HG03558 (cell line): ENCODE measurements around the gene FCSK.
A peak's percentile ranks its signal among the peaks of the same experiment; 100 is the strongest.

Source experiments
- ATAC-seq: cut with Tn5 transposase; IDR thresholded peaks from one replicate; pipeline ENCODE4 v1.9.1; 2021; ENCODE audit warnings: moderate number of reproducible peaks; ENCODE audit not compliant: unreplicated experiment; ENCODE audit errors: extremely low read depth

The FCSK gene

DNA sequence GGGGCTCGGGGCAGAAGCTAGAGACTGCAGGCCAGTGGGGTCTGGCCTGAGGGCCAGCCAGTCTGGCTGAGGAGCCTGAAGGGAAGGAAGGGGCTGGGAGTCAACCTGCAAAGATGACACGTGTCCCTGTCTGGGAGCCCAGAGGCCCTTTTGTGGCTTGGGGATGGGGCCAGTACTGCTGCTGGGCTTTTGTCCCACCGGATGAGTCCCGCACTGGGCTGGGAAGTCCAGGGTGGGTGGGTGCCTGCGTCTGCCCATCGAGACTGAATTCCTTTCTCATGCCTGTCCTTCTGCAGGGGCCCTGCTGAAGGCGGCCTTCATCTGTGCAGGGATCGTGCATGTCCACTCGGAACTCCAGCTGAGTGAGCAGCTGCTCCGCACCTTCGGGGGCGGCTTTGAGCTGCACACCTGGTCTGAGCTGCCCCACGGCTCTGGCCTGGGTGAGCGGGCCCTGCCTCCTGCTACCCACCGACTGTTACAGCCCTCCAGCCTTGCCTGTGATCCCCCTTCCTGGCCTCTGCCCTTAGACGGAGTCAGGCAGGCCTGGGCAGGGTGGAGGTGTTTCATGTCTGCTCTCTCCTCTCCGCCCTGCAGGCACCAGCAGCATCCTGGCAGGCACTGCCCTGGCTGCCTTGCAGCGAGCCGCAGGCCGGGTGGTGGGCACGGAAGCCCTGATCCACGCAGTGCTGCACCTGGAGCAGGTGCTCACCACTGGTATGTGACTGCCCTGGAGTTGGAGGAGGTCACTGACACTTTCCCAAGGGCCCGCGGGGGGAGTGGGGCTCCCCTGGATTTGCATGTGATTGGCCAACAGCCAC is 20.9 kb downstream of the FCSK start:
- no peak for ATAC-seq

DNA sequence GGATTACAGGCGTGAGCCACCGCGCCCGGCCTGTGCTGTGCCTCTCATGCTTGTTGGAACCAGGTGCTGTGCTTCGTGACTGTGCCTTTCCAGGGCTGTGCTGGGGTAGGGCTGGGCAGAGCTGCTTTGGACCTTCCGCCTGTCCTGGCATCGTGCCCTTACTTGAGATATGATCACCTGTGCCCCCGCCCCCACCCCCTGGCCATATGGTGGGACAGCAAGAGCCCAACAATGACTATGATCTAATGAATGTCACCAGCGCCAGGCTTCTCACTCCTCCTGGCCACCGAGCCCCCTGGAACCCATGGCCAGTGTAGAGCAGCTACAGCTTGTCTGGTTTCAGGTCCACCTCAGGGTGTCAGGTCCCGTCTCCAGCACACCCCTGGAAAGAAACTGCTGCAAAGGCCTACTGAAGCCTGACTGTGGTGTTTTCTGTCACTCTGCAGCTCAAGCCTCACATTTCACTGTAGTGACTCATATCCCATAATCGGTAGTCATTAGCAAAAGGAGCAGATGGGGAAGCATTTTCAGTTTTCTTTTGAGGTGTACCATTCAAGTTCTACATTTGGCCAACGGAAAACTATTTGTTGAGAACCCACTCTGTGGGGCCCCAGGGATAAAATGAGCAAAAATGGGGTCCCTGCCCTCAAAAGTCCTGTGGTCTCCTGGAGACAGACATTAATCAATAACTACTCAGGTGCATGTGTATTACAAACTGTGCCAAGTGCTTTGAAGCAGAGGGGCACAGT is 22.1 kb downstream of the FCSK start:
- ATAC-seq: peak; percentile 86

DNA sequence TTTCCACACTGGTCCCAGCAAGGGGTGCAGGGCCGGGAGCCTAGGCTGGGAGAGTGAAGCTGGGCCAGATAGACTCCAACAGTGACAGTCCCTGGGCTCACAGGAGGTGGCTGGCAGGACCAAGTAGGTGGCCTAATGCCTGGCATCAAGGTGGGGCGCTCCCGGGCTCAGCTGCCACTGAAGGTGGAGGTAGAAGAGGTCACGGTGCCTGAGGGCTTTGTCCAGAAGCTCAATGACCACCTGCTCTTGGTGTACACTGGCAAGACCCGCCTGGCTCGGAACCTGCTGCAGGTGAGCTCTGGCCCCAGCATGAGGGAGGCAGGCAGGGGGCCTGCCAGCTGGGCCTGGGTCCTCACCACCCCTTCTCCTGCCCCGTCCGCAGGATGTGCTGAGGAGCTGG is 23.8 kb downstream of the FCSK start:
- no peak for ATAC-seq

DNA sequence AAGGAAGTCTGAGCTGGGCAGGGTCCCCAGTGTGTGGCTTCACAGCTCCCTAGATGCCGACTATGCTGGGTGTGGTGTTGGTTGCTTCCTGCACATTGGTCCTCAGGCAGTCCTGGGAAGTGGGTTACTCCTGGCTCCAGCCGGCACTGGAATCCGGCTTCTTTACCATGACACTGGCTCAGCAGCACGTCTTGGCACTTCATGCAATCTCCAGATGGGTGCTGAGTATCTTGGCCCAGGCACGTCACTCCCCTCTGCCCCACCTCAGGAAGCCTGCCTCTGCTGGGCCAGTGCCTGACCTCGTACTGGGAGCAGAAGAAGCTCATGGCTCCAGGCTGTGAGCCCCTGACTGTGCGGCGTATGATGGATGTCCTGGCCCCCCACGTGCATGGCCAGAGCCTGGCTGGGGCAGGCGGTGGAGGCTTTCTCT is 24.5 kb downstream of the FCSK start:
- ATAC-seq: no peak

DNA sequence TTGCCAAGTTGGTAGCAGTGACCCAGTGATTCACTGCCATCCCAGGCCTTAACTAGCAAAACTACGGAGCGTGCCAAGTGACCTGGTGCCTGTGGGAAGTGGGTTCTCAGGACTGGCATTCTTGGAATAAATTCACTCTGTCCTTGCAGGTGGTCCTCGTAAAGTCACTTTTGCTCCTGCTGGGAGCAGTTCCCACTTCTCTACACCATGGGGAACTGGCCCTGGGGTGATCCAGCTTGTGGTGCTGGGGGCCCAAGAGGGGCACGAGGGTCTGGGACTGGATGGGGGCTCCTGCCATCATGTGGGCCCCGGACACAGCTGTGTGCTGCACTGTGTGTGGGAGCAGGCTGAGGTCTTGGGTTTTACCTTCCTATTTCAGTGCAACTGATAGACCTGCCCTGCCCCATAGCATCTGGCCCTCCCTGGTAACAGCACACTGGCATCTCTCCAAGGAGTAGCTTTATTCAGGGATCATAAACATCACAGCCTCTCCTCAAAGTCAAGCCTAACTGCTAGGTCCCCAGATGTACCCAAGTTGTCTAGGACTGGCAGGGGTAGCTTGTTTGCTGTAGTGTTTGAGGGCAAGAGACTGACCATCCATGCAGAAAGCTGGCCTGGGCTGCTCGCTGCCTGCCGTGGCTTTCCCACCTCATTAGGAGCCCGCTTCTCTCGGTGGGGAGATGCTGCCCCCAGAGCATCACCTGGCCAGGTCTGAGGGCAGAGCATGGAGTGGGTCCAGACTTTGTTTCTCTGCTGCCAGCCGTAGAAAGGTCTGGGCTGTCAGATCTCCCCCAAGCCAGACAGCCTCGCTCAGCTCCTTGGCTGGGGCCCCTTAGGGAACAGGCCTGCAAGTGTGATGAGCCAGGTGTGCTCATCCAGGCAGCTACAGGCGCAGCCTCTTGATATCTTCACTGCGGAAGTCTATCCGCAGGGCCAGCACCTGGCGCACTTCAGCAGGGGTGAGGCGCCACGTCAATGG is 26.0 kb downstream of the FCSK start:
- ATAC-seq: no peak

DNA sequence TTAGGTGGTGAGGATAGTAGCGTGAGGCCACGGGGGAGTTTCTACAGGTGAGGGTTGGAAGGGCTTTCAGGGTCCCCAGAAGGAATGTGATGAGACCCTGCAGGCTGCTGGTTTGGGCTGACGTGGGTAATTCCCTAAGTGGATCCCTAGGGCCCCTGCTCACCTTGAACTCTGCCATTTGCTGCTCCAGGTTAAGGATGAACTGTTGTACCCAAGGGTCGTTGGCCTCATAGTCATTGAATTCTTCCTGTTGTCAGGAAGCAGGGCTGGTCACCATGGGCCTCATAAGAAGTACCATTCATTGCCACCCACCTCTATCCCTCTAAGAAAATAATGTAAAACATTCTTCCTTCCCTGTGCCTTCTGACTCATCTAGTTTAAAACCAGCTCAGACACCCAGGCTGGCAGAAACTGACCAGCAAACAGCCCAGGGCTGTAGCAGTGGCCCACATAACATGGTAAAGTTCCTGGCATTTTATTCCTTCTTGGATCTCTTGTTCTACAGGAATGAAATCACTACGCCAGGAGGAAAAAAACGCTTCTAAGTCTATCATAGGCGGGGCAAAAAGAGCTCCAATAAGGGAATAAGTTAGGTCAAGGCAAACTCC is 27.6 kb downstream of the FCSK start:
- ATAC-seq: no peak

DNA sequence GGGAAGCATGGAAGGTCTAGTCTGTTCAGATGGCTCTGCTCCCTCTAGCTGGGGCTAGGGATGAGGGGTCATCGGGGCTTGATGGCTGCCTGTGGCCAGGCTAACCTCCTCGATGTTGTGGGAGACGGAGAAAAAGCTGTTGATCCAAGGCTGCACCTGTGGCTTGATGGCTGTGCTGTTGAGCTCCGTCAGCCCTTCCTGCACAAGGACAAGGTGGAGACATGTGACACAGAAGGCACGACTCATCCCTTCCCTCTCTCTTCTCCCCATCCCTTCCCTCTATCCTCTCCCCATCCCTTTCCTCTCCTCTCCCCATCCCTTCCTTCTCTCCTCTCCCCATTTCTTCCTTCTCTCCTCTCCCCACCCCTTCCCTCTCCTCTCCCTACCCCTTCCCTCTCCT is 28.2 kb downstream of the FCSK start:
- ATAC-seq: no peak

DNA sequence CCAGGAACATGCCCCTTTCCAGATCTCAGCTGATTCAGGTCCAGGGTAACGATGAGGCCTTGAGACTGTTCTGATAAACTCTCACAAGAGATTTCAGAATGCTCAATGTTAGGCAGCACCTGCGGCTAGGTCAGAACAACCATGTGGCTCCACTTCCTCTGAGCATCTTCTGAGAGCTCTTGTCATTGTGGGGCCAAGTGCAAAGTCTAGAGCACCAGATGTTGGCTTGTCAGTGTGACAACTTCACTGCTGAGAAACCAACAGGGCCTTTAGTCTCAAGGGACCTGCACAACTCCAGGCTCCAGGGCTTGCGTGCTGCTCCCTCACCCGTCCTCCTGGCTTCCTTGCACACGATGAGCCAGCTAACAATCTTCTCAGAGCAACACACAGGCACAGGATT is 29.0 kb downstream of the FCSK start:
- no peak for ATAC-seq

DNA sequence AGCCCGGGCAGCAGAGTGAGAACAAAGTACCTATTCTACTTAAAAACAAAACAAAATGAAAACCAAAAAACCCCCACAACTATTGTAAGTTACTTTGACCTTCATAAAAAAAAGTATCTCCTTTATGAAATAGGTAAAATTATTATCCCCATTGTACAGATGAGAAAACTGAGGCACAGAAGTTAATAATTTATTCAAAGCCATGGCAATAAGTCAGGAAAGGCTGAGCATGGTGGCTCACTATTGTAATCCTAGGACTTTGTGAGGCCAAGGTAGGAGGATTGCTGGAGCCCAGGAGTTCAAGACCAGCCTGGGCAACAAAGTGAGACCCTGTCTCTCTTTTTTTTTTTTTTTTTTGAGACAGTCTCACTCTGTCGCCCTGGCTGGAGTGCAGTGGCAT is 30.5 kb downstream of the FCSK start:
- no peak for ATAC-seq

DNA sequence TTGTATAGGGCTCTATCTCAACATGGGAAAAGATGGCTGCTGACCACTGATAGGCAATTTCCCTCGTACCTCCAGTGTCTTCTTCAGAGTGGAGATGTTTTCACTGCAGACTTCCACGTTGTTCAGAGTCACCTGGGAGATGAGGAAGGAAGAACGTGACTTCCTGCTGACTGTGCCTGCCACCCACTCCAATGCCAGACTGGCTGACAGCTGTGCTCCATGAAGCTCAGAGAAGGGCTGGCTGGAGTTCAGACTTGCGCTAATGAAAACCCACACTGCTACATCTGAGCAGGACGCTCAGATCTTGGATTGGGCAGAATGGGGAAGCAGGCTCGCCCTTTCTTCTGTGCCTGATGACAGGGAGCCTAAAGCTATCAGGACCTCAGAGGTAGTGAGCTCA is 35.9 kb downstream of the FCSK start:
- no peak for ATAC-seq

DNA sequence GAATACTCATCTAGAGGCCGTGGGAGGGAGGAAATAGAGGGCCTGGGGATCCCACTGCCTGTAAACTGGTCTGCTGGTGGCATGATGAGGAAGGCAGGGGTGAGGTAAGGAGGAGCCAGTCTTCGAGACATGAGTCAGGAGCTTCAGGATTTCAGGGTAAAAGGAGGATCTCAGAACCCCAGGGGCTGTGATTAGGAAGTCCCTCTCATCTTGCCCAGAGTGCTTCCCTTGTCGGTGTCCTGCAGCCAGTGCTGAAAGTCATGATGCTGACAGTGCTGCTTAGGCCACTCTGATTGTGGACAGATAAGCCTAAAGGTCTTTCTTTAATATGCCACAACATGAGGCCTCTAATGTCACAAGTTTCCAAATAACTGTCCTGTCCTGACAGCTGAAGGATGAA is 39.4 kb downstream of the FCSK start:
- ATAC-seq: no peak

DNA sequence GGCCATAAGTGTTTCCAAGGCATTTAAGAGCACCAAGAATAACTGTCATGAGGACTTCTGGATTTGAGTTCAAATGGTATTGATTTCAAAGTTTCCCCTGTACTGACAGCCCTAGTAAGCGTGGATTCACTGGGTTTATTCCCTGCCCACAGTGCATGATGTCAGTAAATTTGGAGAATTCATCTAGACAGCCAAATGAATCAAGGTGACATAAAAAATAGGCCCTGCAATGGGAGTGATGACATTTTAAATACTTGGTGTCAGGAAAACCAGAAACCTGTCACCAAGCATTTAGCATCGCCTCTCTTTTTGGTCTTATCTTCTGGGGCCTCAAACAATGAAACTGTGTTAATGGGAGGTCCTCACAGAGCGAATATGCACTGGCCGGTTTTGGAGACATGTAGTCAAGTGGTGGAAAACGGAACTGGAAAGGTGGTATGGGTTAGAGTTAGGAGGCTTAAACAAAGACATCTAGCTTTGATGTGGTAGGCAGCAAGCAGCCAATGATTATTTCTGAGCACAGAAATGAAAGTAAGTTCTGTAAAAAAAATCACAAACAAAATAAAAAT is 39.9 kb downstream of the FCSK start:
- ATAC-seq: no peak

DNA sequence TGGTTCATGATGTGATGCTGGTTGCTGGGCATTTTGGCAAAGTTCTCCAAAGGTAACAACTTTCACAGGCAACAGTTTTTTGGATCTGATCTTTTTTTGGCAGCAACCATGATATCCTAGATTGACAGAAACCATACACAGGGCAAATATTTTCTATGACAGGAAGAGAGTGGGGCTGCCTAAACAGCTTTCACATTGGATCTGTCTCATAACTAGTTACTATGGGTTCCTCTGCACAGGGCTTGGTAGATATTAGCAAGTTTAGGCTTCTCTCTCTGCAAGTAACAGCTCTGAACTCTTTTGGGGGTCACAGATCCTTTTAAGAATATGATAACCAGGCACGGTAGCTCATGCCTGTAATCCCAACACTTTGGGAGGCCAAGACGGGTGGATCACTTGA is 40.4 kb downstream of the FCSK start:
- no peak for ATAC-seq

DNA sequence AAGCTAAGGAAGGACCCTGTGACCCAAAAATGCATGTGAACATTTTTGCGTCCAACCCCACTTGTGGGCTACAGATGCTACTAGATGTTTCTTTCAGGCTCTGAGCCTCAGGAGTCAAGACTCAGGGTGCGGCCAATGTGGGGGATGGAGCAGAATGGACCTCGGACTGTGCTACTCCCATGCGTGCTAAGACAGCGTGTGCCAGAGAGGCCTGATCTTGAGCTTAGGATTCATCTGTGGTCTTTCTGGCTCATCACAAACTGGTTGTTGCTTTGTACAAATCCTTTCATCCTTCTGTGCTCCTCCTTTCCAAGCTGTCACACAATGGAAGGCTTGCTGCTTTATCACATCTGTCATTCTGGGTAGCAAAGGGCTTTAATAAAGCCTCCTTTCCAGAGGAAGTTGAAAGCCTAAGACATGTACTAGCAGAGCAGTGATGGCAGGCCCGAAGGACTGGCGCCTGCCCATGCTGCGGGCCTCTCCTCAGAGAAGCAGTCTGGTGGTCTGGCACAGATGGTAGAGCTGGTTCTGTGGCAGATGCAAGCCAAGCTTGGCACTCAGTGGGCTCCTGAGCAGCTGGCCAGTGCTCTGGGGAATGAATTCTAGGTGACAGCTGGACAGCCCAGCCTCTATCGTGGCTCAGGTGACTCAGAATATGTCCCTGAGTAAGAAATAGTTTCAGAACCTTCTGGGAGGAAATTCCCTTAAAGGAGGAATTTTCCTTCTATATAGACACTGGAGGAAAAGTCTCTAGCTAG is 41.2 kb downstream of the FCSK start:
- ATAC-seq: no peak

DNA sequence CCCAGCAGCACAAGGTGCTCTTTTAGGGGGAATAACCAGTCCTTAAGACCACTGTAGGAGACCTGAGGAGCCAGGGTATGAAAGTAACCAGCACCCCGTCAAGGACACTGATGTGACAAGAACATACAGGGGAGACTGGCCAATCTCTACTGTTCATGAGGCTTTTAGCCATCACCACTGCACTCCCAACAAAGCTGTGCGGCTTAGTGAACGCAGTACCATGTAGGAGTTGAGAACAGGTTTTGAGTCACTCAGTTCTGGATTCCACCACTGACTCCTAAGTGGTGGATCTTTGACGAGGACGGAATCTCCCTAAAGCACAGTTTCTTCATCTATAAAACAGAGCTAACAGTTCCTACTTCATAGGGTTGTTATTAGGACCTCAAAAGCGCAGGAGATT is 42.1 kb downstream of the FCSK start:
- no peak for ATAC-seq

DNA sequence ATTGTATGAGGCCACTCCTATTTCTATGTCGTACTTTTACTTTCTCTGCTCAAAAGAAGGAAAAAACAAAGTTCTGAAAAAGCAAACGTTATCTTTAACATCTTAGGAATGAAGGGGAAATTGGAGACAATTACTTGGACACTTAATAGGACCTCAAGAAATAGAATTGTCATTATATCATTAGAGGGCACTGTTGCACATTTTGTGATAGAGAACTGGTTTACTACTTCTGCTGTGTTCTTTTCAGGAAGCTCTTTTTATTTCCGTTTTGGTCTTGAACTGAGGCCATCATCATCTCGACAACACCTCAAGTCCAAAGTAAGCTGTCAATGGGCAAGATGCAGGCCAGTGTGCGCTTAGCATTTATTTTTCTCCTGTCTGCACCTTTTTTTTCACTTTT is 54.4 kb downstream of the FCSK start:
- ATAC-seq: no peak

DNA sequence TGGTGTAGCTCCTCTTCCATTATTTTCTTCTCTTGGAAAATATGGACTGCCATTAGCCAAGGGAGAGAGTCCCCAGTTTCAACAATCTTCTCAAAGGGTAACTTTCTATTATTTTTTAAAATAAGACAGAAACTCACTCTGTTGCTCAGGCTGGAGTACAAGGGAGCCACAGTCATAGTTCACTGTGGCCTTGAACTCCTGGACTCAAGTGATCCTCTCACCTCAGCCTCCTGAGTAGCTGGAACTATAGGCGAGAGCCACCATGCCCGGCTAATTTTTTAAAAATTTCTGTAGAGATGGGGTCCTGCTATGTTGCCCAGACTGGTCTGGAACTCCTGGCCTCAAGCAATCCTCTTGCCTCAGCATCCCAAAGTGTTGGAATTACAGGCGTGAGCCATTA is 55.8 kb downstream of the FCSK start:
- no peak for ATAC-seq

DNA sequence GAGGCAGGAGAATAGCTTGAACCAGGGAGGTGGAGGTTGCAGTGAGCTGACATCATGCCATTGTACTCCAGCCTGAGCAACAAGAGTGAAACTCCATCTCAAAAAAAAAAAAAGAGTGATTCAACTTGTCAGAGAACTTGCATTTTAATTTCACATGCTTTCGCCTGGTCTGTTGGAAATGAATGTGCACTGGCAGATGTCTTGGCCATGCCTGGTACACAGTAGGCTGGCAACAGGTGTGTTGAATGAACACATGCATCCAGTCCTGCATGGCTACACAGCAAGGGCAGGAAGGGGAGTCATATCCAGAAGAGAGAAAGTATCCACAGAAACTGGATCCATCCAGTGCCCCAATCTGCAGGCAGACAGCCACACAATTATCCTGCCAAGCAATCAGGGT is 57.4 kb downstream of the FCSK start:
- no peak for ATAC-seq

DNA sequence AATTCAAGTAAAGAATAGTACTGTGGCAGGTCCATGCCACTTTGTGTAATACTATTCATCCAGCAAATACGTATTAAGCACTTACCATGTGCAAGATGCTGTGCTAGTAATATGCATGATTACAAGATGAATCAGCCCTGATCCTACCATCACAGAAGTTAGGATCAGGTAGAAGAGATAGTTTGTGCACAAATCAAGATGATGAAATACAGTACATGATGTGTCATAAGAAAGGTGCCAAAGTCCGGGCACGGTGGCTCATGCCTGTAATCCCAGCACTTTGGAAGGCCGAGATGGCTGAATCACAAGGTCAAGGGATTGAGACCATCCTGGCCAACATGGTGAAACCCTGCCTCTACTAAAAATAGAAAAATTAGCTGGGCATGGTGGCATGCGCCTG is 58.1 kb downstream of the FCSK start:
- ATAC-seq: no peak
